SJSA1 (cell line): ENCODE results near the gene IFI35. TPM values are rescaled to one million over a fixed set of nuclear protein-coding genes. Genes with fewer than 3 reads are reported as not detected.
"Not testable (repeated sequence)": the region's sequence is repeated elsewhere in the genome, so short reads cannot be mapped to it uniquely, and the experiment has no call there.

Experiments
- DNase-seq, 2 experiments: peaks; one replicate each; pipeline ENCODE4 v3.0.0-alpha.2; 2015 to 2020; ENCODE audit warnings: low spot score in 2 of 2, low read depth in 1 of 2
- H3K27ac ChIP-seq: fragments of 250-450 bp; sonication (Bioruptor Pico); 2 replicates; pipeline ENCODE4 v1.5.1; 2020; ENCODE audit warnings: mild to moderate bottlenecking, moderate library complexity
- H3K27me3 ChIP-seq: fragments of 250-450 bp; sonication (Bioruptor Pico); replicated peaks from 2 replicates; pipeline ENCODE4 v1.5.1; 2020; ENCODE audit warnings: mild to moderate bottlenecking, moderate library complexity
- H3K36me3 ChIP-seq: fragments of 250-450 bp; sonication (Bioruptor Pico); 2 replicates; pipeline ENCODE4 v1.5.1; 2020; ENCODE audit warnings: mild to moderate bottlenecking
- H3K4me1 ChIP-seq: fragments of 250-450 bp; sonication (Bioruptor Pico); replicated peaks from 2 replicates; pipeline ENCODE4 v1.6.1; 2021; ENCODE audit warnings: mild to moderate bottlenecking
- H3K4me3 ChIP-seq: fragments of 250-450 bp; sonication (Bioruptor Pico); 2 replicates; pipeline ENCODE4 v1.5.1; 2020; ENCODE audit warnings: mild to moderate bottlenecking
- H3K9me3 ChIP-seq: fragments of 250-450 bp; sonication (Bioruptor Pico); replicated peaks from 2 replicates; pipeline ENCODE4 v1.5.1; 2020; ENCODE audit warnings: mild to moderate bottlenecking
- total RNA-seq: library from RNA; depleted of rRNA; stranded (reverse); fragments of >200 nt; shearing (Covaris generic); gene quantifications from 2 replicates; pipeline ENCODE4 v1.2.3, GENCODE V29; 2014

IFI35 gene
- total RNA-seq, 1 experiment from 2014 or later: 16.4 TPM

- Histone ChIP-seq H3K27ac (no peak overlapping the region), H3K4me1 (peaks cover 25% of the 10 kb centered on the region), H3K36me3 (peaks cover 60% of the 10 kb centered on the region), H3K9me3 (no peaks in the 10 kb centered on the region; the same call in 1 of the 2 replicates), H3K27me3 (no peaks in the 10 kb centered on the region), H3K4me3 (no peak overlapping the region)
- no peak for DNase-seq
Observed at GRCh38 chr17:42985225-42985624, 21.4 kb upstream of the IFI35 start.

- Histone ChIP-seq H3K27ac (no peak overlapping the region), H3K4me1 (peaks cover 25% of the 10 kb centered on the region), H3K36me3 (peaks cover 77% of the 10 kb centered on the region)
Observed at GRCh38 chr17:42989141-42989540, 17.4 kb upstream of the IFI35 start.

GRCh38 chr17:42989726-42990652 lies 16.6 kb upstream of the IFI35 start:
- H3K36me3 ChIP-seq: peaks cover 79% of the 10 kb centered on the region
- no peaks in the 10 kb centered on the region for H3K9me3 ChIP-seq
- no peaks in the 10 kb centered on the region for H3K27me3 ChIP-seq
- DNase-seq: peak in 1 of 2 experiments; percentile 28
- peaks cover 25% of the 10 kb centered on the region for H3K4me1 ChIP-seq
- no peak overlapping the region for H3K4me3 ChIP-seq
- H3K27ac ChIP-seq: peak overlapping the region; percentile 32

More at GRCh38 chr17:42989141-42989540, 17.4 kb upstream of the IFI35 start:
- DNase-seq: no peak
- Histone ChIP-seq H3K9me3 (no peaks in the 10 kb centered on the region), H3K27me3 (no peaks in the 10 kb centered on the region), H3K4me3 (no peak overlapping the region)

- Histone ChIP-seq H3K36me3 (peaks cover 71% of the 10 kb centered on the region), H3K27ac (no peak overlapping the region), H3K9me3 (no peaks in the 10 kb centered on the region), H3K27me3 (no peaks in the 10 kb centered on the region), H3K4me3 (no peak overlapping the region), H3K4me1 (peaks cover 25% of the 10 kb centered on the region)
- no peak for DNase-seq
Observed at GRCh38 chr17:42991471-42991870, 15.1 kb upstream of the IFI35 start.

- no peak for DNase-seq
- H3K36me3 ChIP-seq: peaks cover 58% of the 10 kb centered on the region
- no peak overlapping the region for H3K4me3 ChIP-seq
- peaks cover 33% of the 10 kb centered on the region for H3K4me1 ChIP-seq
- H3K9me3 ChIP-seq: no peaks in the 10 kb centered on the region
- H3K27ac ChIP-seq: no peak overlapping the region
- no peaks in the 10 kb centered on the region for H3K27me3 ChIP-seq
Observed at GRCh38 chr17:42992872-42993271, 13.7 kb upstream of the IFI35 start.

- not testable (repeated sequence) for H3K4me3 ChIP-seq, H3K27ac ChIP-seq, DNase-seq, H3K9me3 ChIP-seq, H3K27me3 ChIP-seq
- H3K4me1 ChIP-seq: peaks cover 33% of the 10 kb centered on the region
- H3K36me3 ChIP-seq: peaks cover 54% of the 10 kb centered on the region
Observed at GRCh38 chr17:42993913-42994312, 12.7 kb upstream of the IFI35 start.

- Histone ChIP-seq H3K27me3 (no peaks in the 10 kb centered on the region), H3K9me3 (no peaks in the 10 kb centered on the region), H3K27ac (no peak overlapping the region), H3K4me3 (peak overlapping the region; percentile 20), H3K36me3 (peaks cover 57% of the 10 kb centered on the region), H3K4me1 (peaks cover 32% of the 10 kb centered on the region)
- no peak for DNase-seq
Observed at GRCh38 chr17:42997390-42997983, 9.1 kb upstream of the IFI35 start.

GRCh38 chr17:42997984-42998938 lies 8.3 kb upstream of the IFI35 start, which contains the start of gene RPL27:
RPL27 (plus strand) TSS chr17:42998419; CDS start chr17:42998751, 332 bp downstream.
- Histone ChIP-seq H3K27ac (peak within 1 kb of the TSS; percentile 80), H3K4me3 (peak within 1 kb of the TSS; percentile 61), H3K9me3 (no peaks in the 10 kb centered on the region), H3K36me3 (peaks cover 57% of the 10 kb centered on the region), H3K27me3 (no peaks in the 10 kb centered on the region), H3K4me1 (peaks cover 32% of the 10 kb centered on the region)
- DNase-seq: peak; percentile 98 to 99

GRCh38 chr17:42999003-42999525 lies 7.5 kb upstream of the IFI35 start:
- DNase-seq: no peak
- peaks cover 61% of the 10 kb centered on the region for H3K36me3 ChIP-seq
- peak overlapping the region; percentile 80 for H3K27ac ChIP-seq
- H3K27me3 ChIP-seq: no peaks in the 10 kb centered on the region
- no peaks in the 10 kb centered on the region for H3K9me3 ChIP-seq
- peaks cover 32% of the 10 kb centered on the region for H3K4me1 ChIP-seq
- peak overlapping the region; percentile 61 for H3K4me3 ChIP-seq

GRCh38 chr17:43000894-43001293 lies 5.7 kb upstream of the IFI35 start:
- not testable (repeated sequence) for H3K4me3 ChIP-seq, H3K27me3 ChIP-seq, H3K27ac ChIP-seq, DNase-seq, H3K9me3 ChIP-seq
- Histone ChIP-seq H3K4me1 (peaks cover 34% of the 10 kb centered on the region), H3K36me3 (peaks cover 68% of the 10 kb centered on the region)

GRCh38 chr17:43003542-43004172 lies 2.9 kb upstream of the IFI35 start:
- no peak overlapping the region for H3K4me3 ChIP-seq
- no peak for DNase-seq
- H3K27me3 ChIP-seq: no peaks in the 10 kb centered on the region
- no peak overlapping the region for H3K27ac ChIP-seq
- no peaks in the 10 kb centered on the region for H3K9me3 ChIP-seq
- H3K36me3 ChIP-seq: peaks cover 71% of the 10 kb centered on the region
- peaks cover 33% of the 10 kb centered on the region for H3K4me1 ChIP-seq

- Histone ChIP-seq H3K9me3 (no peaks in the 10 kb centered on the region), H3K27me3 (no peaks in the 10 kb centered on the region), H3K36me3 (peaks cover 42% of the 10 kb centered on the region), H3K4me3 (no peak overlapping the region), H3K27ac (no peak overlapping the region), H3K4me1 (peaks cover 18% of the 10 kb centered on the region)
- DNase-seq: no peak
Observed at GRCh38 chr17:43010667-43011308, 4.2 kb downstream of the IFI35 start.
